NCI-H2171 treated with DMSO at 0.1 percent for 48 hours (cell line): ENCODE data around the gene HIVEP3.
A peak's percentile ranks its signal among the peaks of the same experiment; 100 is the strongest.

ENCODE experiments used
- DNase-seq: peaks from one replicate; lab custom pipeline; 2025; lab: John Stamatoyannopoulos, UW

Gene HIVEP3

GRCh38 chr1:41515778-41516167, 402.9 kb downstream of the HIVEP3 start:
- no peak for DNase-seq

DNA sequence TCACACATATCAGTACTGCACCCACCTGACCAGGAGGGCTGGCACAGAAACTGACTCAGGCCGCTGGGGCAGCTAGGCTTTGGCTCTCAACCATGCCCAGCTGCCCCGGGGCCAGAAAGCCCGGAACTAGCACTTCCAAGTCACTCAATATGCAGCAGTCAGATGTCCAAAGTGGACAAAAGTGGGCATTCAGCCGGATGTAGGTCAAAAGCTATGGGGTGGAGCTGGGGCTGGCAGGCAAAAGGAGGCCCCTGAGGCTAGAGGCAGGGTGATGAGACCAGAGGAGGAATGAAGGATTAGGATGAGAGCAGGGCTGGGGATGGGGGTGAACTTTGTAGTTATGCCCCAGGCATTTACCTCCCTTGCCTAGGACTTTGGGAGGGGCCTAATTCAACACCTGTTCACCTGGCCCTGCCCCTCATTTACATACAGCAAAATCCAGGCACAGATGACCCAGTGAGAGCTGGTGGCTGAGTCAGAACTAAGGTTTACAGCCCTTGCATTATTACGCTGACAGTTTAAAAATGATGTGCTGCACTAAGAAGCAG, 403.5 kb downstream of the HIVEP3 start:
- DNase-seq = peak; percentile 8

GRCh38 chr1:41514381-41514780, 404.3 kb downstream of the HIVEP3 start:
- DNase-seq = no peak

GRCh38 chr1:41513383-41513735, 405.4 kb downstream of the HIVEP3 start:
- DNase-seq = no peak

- no peak for DNase-seq
Observed at GRCh38 chr1:41512701-41513382, 405.9 kb downstream of the HIVEP3 start.

DNA sequence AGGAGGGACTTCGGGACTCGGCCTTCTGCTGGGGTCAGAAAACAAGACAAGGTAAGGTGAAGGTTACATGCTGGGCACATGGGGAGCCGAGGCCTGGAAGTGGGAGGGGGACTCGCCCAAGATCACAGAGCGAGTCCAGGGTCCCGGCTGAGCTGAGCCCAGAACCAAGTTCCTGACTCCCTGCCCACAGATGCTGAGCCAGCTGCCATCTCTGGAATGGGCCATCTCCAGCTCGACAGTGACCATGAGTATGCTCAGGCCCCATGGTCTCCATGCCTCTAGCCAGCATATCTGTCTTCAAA, 407.5 kb downstream of the HIVEP3 start:
- no peak for DNase-seq

GRCh38 chr1:41510531-41511238, 408.0 kb downstream of the HIVEP3 start:
- DNase-seq = no peak

DNA sequence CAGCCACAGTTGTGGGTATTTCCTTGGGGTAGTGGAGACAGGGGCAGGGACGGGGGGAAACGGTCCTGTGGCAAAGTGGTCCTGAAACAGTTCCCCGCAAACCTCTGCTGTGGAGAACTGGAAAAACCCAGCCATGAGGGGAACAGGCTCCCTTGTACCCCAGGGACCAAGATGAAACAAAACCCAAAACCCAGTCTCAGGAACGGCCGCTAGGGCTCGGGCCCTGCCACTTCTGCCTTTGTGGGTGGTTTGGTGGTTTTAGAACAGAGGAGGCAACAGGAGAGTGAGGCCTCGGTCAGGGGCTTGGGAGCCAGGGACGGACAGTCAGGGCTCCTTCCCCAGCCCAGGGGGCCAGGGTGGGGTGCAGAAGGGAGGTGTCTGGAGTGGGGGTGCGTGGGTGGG, 409.5 kb downstream of the HIVEP3 start:
- no peak for DNase-seq

DNA sequence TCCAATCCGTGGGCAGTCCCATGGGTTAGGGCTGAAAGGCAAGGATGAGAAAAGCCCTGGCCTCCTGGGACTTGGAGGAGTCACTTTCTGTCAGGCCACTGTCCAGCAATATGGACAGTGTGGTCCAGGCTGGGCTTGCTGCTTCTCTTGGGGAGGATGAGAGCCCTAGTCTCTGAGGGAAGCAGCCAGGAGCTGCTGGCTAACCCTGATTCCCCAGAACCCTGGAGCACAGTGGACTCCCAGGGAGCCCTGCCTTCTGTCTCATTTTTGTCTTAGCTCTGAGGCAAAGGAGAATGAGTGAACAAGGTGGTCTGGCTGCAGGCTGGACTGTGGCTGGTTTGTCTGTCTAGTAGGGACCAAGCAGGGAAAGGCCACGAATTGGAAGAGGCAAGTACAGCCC, 410.4 kb downstream of the HIVEP3 start:
- DNase-seq = no peak

DNA sequence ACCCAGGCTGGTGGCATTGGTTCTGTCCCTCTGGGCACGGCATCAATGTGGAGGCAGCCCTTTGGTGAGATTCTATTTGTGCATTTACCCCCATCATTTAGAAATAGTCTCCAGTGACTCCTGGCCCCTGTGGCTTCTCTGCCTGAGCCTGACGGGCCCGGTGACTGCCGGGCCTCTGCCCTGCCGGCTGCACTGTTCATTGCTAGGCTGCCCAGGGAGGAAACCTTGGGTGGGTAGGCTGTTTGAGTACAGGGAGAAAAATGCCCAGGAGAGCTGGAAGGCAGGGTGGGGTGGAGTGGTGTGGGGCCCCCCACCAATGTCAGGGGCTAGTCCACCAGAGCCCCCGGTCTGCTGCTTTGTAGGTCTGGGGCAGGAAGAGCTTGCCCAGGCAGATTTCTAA, 410.9 kb downstream of the HIVEP3 start:
- no peak for DNase-seq

GRCh38 chr1:41507110-41507720, 411.5 kb downstream of the HIVEP3 start:
- DNase-seq = no peak

DNA sequence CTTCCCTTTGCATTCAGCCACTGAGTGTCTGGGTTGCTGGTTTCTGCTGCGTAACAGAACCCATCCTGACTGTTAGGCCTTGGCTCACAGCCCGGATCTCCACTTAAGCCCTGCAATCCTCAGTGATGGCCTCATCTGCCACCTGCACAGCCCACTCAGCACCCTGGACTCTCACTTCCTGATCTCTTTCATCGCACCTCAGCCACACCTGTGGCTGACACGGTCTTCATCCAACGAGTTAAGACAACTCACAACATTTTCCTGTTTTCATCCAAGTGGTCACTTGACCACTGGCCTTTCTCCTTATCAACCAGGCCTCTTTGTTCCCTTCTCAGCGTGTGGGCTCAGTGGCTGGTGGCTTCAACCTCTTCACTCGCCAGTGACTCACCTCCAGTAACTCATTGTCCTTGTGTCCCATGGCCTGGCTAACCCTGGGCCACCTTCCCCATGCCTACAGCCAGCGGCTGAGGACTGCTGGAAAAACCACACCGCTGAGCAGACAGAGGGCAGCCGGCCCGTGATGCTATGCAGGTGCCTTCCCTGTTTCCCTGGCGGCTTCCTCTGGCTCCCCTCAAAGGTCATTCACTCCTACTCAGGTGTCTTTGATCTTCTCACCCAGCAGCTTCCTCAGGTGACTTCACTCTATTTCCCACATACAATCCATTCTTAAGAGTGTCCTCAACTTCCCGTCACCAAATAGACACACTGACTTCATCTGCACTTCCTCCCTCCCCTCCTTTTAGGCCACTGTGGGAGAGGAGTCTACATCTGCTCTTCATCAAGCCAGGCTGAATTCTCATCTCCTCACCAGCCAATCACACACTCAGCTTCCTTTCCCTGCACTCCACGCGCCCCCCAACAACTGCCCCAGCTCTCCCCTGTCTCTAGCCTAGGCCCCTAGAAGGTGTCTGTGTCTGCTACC, 414.3 kb downstream of the HIVEP3 start:
- DNase-seq = peak; percentile 86

DNA sequence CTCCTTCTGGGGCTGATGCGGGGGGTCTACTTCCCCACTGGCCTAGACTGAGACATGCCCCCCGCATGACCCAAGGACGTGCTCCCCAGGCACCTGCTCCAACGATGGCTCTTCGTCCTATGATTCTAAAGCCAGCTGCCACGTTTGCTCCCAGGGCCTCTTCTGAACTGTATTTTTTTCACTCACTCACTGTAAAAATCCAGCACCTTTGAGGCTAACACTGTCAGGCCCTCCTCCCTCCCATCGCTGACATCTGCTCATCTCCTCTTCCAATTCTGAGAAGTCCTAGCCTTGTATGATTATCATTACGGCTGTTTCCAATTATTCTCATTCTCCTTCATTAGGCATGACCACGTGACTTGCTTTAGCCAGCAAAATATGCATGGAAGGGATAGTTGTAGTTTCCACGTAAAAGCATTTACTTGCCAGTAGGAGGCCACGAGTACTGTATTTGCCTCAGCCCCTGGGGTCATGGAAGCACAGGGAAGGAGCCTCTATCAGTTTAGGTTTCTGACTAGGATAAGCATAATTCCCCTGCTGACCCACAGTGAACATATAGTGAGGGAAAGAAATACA, 415.1 kb downstream of the HIVEP3 start:
- peak; percentile 92 for DNase-seq

GRCh38 chr1:41502912-41503311, 415.8 kb downstream of the HIVEP3 start:
- no peak for DNase-seq

DNA sequence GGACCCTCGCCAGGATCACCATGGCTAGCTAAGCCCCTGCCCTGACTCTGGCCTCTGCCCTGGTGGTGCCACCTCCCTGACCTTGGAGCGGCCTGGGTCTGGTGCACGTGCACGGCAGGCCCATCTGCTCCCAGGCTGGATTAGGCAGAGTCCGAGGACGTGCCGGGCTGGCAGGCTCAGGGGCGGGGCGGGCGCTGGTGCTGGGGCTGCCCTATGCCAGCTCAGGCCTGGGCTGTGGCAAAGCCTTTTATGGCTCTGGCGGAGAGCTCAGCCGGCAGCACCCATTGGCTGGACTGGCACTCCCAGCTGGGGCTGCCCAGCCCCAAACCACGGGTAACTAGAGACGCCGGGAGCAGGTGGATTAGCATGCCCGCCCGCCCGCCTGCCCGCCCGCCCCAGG, 417.1 kb downstream of the HIVEP3 start:
- peak; percentile 49 for DNase-seq

DNA sequence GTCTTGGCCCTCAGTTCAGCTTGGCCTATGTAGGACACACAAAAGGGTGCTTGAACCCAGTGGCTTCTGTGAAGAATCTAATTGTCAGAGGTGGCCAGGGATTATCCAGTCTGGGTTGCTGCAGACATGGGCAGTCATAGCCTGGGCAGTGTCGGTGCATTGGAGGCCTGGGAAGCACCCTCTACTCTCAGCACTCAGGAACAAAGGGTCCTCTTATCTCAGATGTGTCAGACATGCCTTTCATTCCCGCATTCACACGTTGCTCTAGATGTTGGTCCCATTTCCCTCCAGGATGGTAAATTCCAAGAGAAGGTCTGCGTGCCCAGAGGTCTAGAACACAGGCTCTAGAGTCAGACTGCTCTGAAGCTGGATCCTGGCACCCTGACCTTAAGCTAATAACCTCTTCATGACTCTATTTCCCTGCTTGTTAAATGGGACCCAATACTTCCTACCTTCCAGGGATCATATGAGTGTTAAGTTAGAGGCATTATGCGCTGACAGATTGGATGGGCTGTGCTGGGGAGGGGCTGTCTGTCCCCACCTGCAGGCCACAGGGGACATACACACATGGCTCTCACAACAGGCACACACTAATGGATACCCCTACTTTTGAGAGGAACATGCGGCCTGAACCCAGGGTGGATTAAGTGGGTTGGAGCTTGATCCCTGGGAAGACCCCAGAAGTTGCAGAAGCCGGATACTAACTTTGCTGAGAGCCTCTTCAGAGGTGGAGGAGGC, 417.8 kb downstream of the HIVEP3 start:
- DNase-seq = peak; percentile 29

GRCh38 chr1:41500378-41500777, 418.3 kb downstream of the HIVEP3 start:
- no peak for DNase-seq

DNA sequence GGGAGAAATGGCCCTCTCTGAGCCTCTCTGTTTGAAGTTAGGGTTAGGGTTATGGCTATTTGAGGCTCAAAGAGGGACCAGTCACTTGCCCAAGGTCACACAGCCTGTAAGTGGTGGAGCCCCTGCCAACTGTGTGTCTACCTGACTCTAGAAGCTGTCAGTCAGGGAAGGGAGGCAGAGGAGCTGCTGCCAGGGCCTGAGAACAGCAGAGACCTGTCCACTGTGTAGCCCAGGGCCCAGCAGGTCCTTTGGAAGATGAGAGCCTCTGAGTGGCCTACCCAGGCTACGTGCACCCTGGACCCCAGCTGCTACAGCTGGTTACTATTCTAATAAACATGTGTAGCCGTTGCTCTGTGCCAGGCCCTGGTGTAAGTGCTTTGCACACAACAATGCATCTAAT, 419.1 kb downstream of the HIVEP3 start:
- DNase-seq = no peak

- DNase-seq = no peak
Observed at GRCh38 chr1:41498804-41499203, 419.9 kb downstream of the HIVEP3 start.

GRCh38 chr1:41498391-41498790, 420.3 kb downstream of the HIVEP3 start:
- no peak for DNase-seq

DNA sequence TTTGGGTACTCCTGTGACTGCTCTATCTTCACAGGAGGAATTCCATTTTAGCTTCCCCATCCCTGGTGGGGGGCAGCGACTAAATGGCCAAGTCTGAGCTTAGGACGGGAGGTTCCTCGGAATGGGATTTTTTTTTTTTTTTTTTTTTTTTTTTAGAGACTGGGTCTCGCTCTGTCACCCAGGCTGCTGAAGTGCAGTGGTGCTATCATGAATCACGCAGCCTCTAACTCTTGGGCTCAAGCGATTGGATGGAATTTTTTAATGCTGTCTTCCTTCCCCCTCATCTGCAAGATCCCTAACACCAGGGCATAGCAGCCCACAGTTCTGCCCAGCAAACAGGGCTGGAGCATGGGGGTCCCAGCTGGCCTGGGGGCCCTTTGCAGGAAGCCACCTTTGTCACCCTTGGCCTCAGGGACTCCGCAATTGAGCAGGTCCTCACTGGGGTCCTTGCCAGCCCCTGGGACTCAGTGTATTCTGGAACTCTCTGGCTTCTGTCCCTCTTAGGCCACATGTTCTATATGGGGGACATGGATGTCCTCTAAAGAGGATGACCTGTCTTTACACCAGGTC, 421.2 kb downstream of the HIVEP3 start:
- DNase-seq = no peak
